Measurements from ENCODE around the gene COA1.

DNA sequence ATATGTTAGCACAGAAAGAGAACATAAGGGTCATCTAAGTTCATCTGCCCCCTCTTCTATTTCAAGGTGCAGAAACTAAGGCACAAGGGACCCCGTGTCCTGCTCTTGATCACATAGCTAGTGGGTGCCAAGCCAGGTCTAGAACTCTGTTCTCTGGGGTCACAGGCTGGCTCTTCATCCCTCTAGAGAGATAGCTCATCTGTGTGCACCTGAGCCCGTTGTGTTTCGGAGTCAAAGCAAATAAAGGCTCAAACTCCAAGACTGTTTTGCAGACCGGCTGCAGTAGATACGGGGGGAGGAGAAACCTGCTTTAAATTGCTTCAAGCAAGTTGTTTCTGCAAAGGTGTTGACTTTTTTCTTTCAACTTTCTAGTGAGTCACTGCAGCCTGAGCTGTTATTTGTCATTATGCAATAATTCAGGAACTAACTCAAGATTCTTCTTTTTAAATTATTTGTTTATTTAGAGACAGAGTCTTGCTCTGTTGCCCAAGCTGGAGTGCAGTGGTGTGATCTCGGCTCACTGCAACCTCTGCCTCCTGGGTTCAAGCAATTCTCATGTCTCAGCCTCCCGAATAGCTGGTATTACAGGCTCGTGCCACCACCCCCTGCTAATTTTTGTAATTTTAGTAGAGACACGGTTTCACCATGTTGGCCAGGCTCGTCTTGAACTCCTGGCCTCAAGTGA, 35.6 kb upstream of the COA1 start:
- TF ChIP-seq, protein P1, sequence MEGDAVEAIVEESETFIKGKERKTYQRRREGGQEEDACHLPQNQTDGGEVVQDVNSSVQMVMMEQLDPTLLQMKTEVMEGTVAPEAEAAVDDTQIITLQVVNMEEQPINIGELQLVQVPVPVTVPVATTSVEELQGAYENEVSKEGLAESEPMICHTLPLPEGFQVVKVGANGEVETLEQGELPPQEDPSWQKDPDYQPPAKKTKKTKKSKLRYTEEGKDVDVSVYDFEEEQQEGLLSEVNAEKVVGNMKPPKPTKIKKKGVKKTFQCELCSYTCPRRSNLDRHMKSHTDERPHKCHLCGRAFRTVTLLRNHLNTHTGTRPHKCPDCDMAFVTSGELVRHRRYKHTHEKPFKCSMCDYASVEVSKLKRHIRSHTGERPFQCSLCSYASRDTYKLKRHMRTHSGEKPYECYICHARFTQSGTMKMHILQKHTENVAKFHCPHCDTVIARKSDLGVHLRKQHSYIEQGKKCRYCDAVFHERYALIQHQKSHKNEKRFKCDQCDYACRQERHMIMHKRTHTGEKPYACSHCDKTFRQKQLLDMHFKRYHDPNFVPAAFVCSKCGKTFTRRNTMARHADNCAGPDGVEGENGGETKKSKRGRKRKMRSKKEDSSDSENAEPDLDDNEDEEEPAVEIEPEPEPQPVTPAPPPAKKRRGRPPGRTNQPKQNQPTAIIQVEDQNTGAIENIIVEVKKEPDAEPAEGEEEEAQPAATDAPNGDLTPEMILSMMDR (IDR thresholded peaks at IDR 0.05) = no peak
- TF ChIP-seq POLR2AphosphoS5 (IDR thresholded peaks at IDR 0.05; ENCODE audit: low read depth, low read length) = no peak
- TF ChIP-seq, protein P2, sequence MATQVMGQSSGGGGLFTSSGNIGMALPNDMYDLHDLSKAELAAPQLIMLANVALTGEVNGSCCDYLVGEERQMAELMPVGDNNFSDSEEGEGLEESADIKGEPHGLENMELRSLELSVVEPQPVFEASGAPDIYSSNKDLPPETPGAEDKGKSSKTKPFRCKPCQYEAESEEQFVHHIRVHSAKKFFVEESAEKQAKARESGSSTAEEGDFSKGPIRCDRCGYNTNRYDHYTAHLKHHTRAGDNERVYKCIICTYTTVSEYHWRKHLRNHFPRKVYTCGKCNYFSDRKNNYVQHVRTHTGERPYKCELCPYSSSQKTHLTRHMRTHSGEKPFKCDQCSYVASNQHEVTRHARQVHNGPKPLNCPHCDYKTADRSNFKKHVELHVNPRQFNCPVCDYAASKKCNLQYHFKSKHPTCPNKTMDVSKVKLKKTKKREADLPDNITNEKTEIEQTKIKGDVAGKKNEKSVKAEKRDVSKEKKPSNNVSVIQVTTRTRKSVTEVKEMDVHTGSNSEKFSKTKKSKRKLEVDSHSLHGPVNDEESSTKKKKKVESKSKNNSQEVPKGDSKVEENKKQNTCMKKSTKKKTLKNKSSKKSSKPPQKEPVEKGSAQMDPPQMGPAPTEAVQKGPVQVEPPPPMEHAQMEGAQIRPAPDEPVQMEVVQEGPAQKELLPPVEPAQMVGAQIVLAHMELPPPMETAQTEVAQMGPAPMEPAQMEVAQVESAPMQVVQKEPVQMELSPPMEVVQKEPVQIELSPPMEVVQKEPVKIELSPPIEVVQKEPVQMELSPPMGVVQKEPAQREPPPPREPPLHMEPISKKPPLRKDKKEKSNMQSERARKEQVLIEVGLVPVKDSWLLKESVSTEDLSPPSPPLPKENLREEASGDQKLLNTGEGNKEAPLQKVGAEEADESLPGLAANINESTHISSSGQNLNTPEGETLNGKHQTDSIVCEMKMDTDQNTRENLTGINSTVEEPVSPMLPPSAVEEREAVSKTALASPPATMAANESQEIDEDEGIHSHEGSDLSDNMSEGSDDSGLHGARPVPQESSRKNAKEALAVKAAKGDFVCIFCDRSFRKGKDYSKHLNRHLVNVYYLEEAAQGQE (IDR thresholded peaks at IDR 0.05; ENCODE audit: insufficient read depth in 1 of 2, low read depth in 2 of 2, low read length in 1 of 2) = no peak
